ENCODE results near the gene SLX4IP. TPM values are rescaled to one million over a fixed set of nuclear protein-coding genes. Genes with fewer than 3 reads are reported as not detected.
A peak's percentile ranks its signal among the peaks of the same experiment; 100 is the strongest.

The SLX4IP gene
- total and polyA plus RNA-seq, 2 of the 13 experiments (the other 11 are each of a cell fraction or from before 2014, with no cell fraction given) = 3.6 to 7.3 TPM

GRCh38 chr20:10433623-10434466, 1.3 kb upstream of the SLX4IP start, which contains the start of gene MKKS (continued):
- TF ChIP-seq ZNF646 (CRISPR knock-in tag; IDR thresholded peaks at IDR 0.05) = 0 out of 2 replicates have a peak, but pooled peaks have one; percentile 12
- peak; percentile 18 for TF ChIP-seq ZNF407 (CRISPR knock-in tag; IDR thresholded peaks at IDR 0.05; ENCODE audit: not compliant biosample characterization)
- TF ChIP-seq ZNF709 (CRISPR knock-in tag; IDR thresholded peaks at IDR 0.05) = peak; percentile 96
- TF ChIP-seq FOXO4 (CRISPR knock-in tag; conservative IDR thresholded peaks at IDR 0.05) = peak; percentile 61; the same call in 1 of the 2 replicates
- TF ChIP-seq ZNF556 (CRISPR knock-in tag; IDR thresholded peaks at IDR 0.05; ENCODE audit: borderline replicate concordance) = no peak; the same call in 1 of the 2 replicates
- peak; percentile 0; the same call in 1 of the 2 replicates for TF ChIP-seq THYN1 (CRISPR knock-in tag; IDR thresholded peaks at IDR 0.05; ENCODE audit: borderline replicate concordance, low read depth)
- no peak; the same call in 1 of the 2 replicates for TF ChIP-seq MEF2D (CRISPR knock-in tag; IDR thresholded peaks at IDR 0.05)
- TF ChIP-seq CC2D1A (CRISPR knock-in tag; IDR thresholded peaks at IDR 0.05) = peak; percentile 70; the same call in 1 of the 2 replicates
- no peak for TF ChIP-seq ZNF576 (CRISPR knock-in tag; IDR thresholded peaks at IDR 0.05)
